Measurements from ENCODE around the gene TIGAR. TPM values are rescaled to one million over a fixed set of nuclear protein-coding genes. Genes with fewer than 3 reads are reported as not detected.

TIGAR gene
- polyA plus RNA-seq, 2 of the 4 experiments (the other 2 are of a cell fraction): 24.5 to 50.9 TPM

DNA sequence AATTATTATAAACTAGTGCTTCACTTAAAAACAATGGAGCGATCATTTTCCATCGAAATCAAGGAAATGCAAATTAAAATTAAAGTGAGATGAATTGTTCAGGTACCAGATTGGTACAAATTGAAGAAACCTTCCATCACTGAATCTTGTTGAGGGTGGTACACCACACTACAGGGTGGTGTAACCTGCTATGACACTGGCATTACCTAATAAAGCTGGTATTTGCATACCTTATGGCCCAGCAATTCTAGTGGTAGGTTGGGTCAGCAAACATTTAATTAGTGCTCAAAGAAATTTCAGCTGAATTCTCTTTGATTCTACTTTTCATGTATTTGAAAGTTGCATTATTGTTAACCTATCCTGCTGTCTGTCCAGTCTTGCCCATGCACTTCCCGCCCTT, 9.2 kb downstream of the TIGAR start:
- FAIRE-seq (no peak), DNase-seq (ENCODE audit: low read depth in 1 of 2, low spot score in 1 of 2) (no peak), ATAC-seq (no peak)
- POLR2A ChIA-PET: no interaction called here
- no peak overlapping the region for H3K4me3 ChIP-seq
- CTCF ChIA-PET: no interaction called here
- TF ChIP-seq CBX2 (IDR thresholded peaks at IDR 0.05; ENCODE audit: borderline replicate concordance, low read depth) (no peak), MAFK (IDR thresholded peaks at IDR 0.05; ENCODE audit: partially characterized antibody) (no peak), FOXS1 (CRISPR knock-in tag; IDR thresholded peaks at IDR 0.05) (no peak), PHF8 (IDR thresholded peaks at IDR 0.05; ENCODE audit: borderline replicate concordance, low read depth) (no peak), USF2 (IDR thresholded peaks at IDR 0.05) (no peak), CHD4 (IDR thresholded peaks at IDR 0.05; ENCODE audit: borderline replicate concordance) (no peak), POLR2AphosphoS2 (conservative IDR thresholded peaks at IDR 0.05; ENCODE audit: low read length) (no peak), HOXA7 (CRISPR knock-in tag; IDR thresholded peaks at IDR 0.05) (no peak)
- TF ChIP-seq, protein P1, sequence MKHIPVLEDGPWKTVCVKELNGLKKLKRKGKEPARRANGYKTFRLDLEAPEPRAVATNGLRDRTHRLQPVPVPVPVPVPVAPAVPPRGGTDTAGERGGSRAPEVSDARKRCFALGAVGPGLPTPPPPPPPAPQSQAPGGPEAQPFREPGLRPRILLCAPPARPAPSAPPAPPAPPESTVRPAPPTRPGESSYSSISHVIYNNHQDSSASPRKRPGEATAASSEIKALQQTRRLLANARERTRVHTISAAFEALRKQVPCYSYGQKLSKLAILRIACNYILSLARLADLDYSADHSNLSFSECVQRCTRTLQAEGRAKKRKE (CRISPR knock-in tag; IDR thresholded peaks at IDR 0.05; ENCODE audit: low read depth): no peak
- H3K4me2 ChIP-seq: no peak overlapping the region
- no peak overlapping the region for H3K27ac ChIP-seq
- 92% methylated on average over 3 of the region's 3 CpGs for WGBS (ENCODE audit: missing lambda C conversion rate)
- no peaks in the 10 kb centered on the region for H3K9me3 ChIP-seq
- no peaks in the 10 kb centered on the region for H3K4me1 ChIP-seq

DNA sequence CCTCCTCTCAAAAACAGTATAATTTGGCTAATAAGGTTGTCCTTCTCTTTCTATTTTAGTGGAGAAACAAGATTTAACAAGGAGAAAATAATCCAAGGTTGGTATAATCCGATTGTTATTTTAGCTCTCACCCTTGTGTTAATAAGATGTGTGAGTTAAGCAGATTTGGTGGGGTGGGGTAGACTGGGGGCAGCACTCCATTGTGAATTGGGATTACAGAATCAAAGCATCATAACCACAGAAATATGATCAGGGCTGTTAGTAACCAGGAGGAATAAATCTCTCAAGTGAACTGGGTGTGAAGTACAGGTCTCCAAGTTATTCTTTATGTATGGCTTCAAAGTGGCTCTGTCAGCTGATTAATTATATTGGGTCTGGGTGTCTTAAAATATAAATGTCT, 10.2 kb downstream of the TIGAR start:
- no peak for ATAC-seq
- ChIA-PET POLR2A (no interaction called here), CTCF (no interaction called here)
- Histone ChIP-seq H3K9me3 (no peaks in the 10 kb centered on the region), H3K27ac (no peak overlapping the region), H3K4me1 (no peaks in the 10 kb centered on the region), H3K4me3 (no peak overlapping the region), H3K4me2 (no peak overlapping the region)
- no peak for DNase-seq (ENCODE audit: low read depth in 1 of 2, low spot score in 1 of 2)
- no peak for TF ChIP-seq ZNF302 (CRISPR knock-in tag; IDR thresholded peaks at IDR 0.05)
- TF ChIP-seq TP53 (CRISPR knock-in tag; IDR thresholded peaks at IDR 0.05): no peak
- no peak for TF ChIP-seq NPAS2 (CRISPR knock-in tag; IDR thresholded peaks at IDR 0.05; ENCODE audit: borderline replicate concordance)
- no peak for TF ChIP-seq RARB (CRISPR knock-in tag; IDR thresholded peaks at IDR 0.05)
- no peak for TF ChIP-seq CBX8 (IDR thresholded peaks at IDR 0.05)
- TF ChIP-seq NR3C1 (IDR thresholded peaks at IDR 0.05): no peak
- no peak for TF ChIP-seq CHD2 (IDR thresholded peaks at IDR 0.05; ENCODE audit: low read length, partially characterized antibody)
- no peak for TF ChIP-seq EP300 (IDR thresholded peaks at IDR 0.05)
- no peak for TF ChIP-seq MAZ (IDR thresholded peaks at IDR 0.05; ENCODE audit: borderline replicate concordance, low read depth, low read length)
- TF ChIP-seq EHF (CRISPR knock-in tag; IDR thresholded peaks at IDR 0.05): no peak
- TF ChIP-seq HOXB13 (CRISPR knock-in tag; IDR thresholded peaks at IDR 0.05; ENCODE audit: low read depth): no peak
- no peak for TF ChIP-seq GATA3 (IDR thresholded peaks at IDR 0.05; ENCODE audit: borderline replicate concordance)
- 76% methylated on average over 1 of the region's 1 CpG for WGBS (ENCODE audit: missing lambda C conversion rate)
- no peak for FAIRE-seq

GRCh38 chr12:4331842-4332241, 10.8 kb downstream of the TIGAR start:
- no peak overlapping the region for H3K4me3 ChIP-seq
- H3K9me3 ChIP-seq: no peaks in the 10 kb centered on the region
- no peak overlapping the region for H3K27ac ChIP-seq
- CTCF ChIA-PET: no interaction called here
- H3K4me1 ChIP-seq: no peaks in the 10 kb centered on the region
- DNase-seq (ENCODE audit: low read depth in 1 of 2, low spot score in 1 of 2): no peak
- 61% methylated on average over 4 of the region's 4 CpGs for WGBS (ENCODE audit: missing lambda C conversion rate)
- POLR2A ChIA-PET: no interaction called here
- FAIRE-seq: no peak
- ATAC-seq: no peak
- H3K4me2 ChIP-seq: no peak overlapping the region
- TF ChIP-seq EHF (CRISPR knock-in tag; IDR thresholded peaks at IDR 0.05) (no peak), JUN (IDR thresholded peaks at IDR 0.05) (no peak), CBX8 (IDR thresholded peaks at IDR 0.05) (no peak), ZFP36 (IDR thresholded peaks at IDR 0.05; ENCODE audit: borderline replicate concordance, partially characterized antibody) (no peak), KDM5A (IDR thresholded peaks at IDR 0.05) (no peak), MAX (IDR thresholded peaks at IDR 0.05) (no peak), JUNB (IDR thresholded peaks at IDR 0.05) (no peak), RNF2 (IDR thresholded peaks at IDR 0.05; ENCODE audit: borderline replicate concordance, low read depth) (no peak), MYC (IDR thresholded peaks at IDR 0.05; ENCODE audit: borderline replicate concordance, low read length) (no peak), HEYL (CRISPR knock-in tag; IDR thresholded peaks at IDR 0.05) (no peak), POLR2AphosphoS2 (conservative IDR thresholded peaks at IDR 0.05; ENCODE audit: low read length) (no peak)
- TF ChIP-seq, protein P2, sequence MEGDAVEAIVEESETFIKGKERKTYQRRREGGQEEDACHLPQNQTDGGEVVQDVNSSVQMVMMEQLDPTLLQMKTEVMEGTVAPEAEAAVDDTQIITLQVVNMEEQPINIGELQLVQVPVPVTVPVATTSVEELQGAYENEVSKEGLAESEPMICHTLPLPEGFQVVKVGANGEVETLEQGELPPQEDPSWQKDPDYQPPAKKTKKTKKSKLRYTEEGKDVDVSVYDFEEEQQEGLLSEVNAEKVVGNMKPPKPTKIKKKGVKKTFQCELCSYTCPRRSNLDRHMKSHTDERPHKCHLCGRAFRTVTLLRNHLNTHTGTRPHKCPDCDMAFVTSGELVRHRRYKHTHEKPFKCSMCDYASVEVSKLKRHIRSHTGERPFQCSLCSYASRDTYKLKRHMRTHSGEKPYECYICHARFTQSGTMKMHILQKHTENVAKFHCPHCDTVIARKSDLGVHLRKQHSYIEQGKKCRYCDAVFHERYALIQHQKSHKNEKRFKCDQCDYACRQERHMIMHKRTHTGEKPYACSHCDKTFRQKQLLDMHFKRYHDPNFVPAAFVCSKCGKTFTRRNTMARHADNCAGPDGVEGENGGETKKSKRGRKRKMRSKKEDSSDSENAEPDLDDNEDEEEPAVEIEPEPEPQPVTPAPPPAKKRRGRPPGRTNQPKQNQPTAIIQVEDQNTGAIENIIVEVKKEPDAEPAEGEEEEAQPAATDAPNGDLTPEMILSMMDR (IDR thresholded peaks at IDR 0.05): no peak
- TF ChIP-seq, protein P3, sequence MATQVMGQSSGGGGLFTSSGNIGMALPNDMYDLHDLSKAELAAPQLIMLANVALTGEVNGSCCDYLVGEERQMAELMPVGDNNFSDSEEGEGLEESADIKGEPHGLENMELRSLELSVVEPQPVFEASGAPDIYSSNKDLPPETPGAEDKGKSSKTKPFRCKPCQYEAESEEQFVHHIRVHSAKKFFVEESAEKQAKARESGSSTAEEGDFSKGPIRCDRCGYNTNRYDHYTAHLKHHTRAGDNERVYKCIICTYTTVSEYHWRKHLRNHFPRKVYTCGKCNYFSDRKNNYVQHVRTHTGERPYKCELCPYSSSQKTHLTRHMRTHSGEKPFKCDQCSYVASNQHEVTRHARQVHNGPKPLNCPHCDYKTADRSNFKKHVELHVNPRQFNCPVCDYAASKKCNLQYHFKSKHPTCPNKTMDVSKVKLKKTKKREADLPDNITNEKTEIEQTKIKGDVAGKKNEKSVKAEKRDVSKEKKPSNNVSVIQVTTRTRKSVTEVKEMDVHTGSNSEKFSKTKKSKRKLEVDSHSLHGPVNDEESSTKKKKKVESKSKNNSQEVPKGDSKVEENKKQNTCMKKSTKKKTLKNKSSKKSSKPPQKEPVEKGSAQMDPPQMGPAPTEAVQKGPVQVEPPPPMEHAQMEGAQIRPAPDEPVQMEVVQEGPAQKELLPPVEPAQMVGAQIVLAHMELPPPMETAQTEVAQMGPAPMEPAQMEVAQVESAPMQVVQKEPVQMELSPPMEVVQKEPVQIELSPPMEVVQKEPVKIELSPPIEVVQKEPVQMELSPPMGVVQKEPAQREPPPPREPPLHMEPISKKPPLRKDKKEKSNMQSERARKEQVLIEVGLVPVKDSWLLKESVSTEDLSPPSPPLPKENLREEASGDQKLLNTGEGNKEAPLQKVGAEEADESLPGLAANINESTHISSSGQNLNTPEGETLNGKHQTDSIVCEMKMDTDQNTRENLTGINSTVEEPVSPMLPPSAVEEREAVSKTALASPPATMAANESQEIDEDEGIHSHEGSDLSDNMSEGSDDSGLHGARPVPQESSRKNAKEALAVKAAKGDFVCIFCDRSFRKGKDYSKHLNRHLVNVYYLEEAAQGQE (IDR thresholded peaks at IDR 0.05): no peak

All from A549 (cell line).